IMR-90 (cell line): ENCODE results near the gene STX2. TPM values are rescaled to one million over a fixed set of nuclear protein-coding genes. Genes with fewer than 3 reads are reported as not detected.
A peak's percentile ranks its signal among the peaks of the same experiment; 100 is the strongest.

ENCODE experiments used
- ATAC-seq: fragments of 200-7000 bp; cut with Tn5 transposase; 2 replicates; pipeline ENCODE4 v1.9.1; 2020; ENCODE audit warnings: low read depth, mild to moderate bottlenecking, moderate library complexity
- BruUV-seq: library from RNA; stranded (reverse); fragments of 400-500 nt; replicated peaks from 2 replicates; lab custom pipeline; 2021; lab: Mats Ljungman, UMichigan
- CTCF ChIA-PET: fragments of 300-600 bp; formaldehyde crosslinking; extraction: SDS; loops from one replicate; lab custom pipeline; 2021; ENCODE audit warnings: antibody characterized with exemption; lab: Yijun Ruan, JAX
- POLR2A ChIA-PET: fragments of 300-600 bp; sonication (Branson Sonifier 250); formaldehyde crosslinking; loops from one replicate; lab custom pipeline; 2022; ENCODE audit warnings: antibody characterized with exemption; ENCODE audit not compliant: unreplicated experiment; lab: Charles Lee
- DNase-seq: peaks from one replicate; pipeline ENCODE4 v3.0.0; 2013
- H2AFZ ChIP-seq: replicated peaks from 2 replicates; pipeline ENCODE3; 2013; ENCODE audit warnings: low read length, mild to moderate bottlenecking; ENCODE audit not compliant: poor library complexity
- H2AK5ac ChIP-seq: 2 replicates; pipeline ENCODE4 v1.6.1; 2013; ENCODE audit warnings: low read depth, low read length, inconsistent platforms
- H2AK9ac ChIP-seq: replicated peaks from 2 replicates; pipeline ENCODE3; 2013; ENCODE audit warnings: mild to moderate bottlenecking, low read depth, low read length, moderate library complexity; ENCODE audit not compliant: poor library complexity
- H2BK120ac ChIP-seq: 2 replicates; pipeline ENCODE4 v1.6.1; 2013; ENCODE audit warnings: low read depth, low read length, inconsistent platforms
- H2BK15ac ChIP-seq: 3 replicates; pipeline ENCODE4 v1.6.1; 2013; ENCODE audit warnings: low read depth, low read length, inconsistent platforms
- H2BK20ac ChIP-seq: 2 replicates; pipeline ENCODE4 v1.6.1; 2013; ENCODE audit warnings: low read depth, mild to moderate bottlenecking, inconsistent platforms, low read length, moderate library complexity
- H2BK5ac ChIP-seq: 2 replicates; pipeline ENCODE4 v1.6.1; 2013; ENCODE audit warnings: mild to moderate bottlenecking, low read depth, low read length, inconsistent platforms; ENCODE audit not compliant: poor library complexity, severe bottlenecking
- H3K14ac ChIP-seq: replicated peaks from 2 replicates; pipeline ENCODE4 v1.6.1; 2013; ENCODE audit warnings: low read depth, low read length, inconsistent platforms
- H3K18ac ChIP-seq: 2 replicates; pipeline ENCODE4 v1.6.1; 2013; ENCODE audit warnings: low read depth, low read length, control low read depth
- H3K23ac ChIP-seq: 2 replicates; pipeline ENCODE4 v1.6.1; 2013; ENCODE audit warnings: low read depth, low read length, inconsistent platforms
- H3K27ac ChIP-seq: 2 replicates; pipeline ENCODE4 v1.5.1; 2013; ENCODE audit warnings: mild to moderate bottlenecking, control low read depth, low read length; ENCODE audit not compliant: insufficient read depth
- H3K27me3 ChIP-seq: 2 replicates; pipeline ENCODE4 v1.6.1; 2013; ENCODE audit warnings: low read length; ENCODE audit not compliant: control insufficient read depth, insufficient read depth
- H3K36me3 ChIP-seq: 2 replicates; pipeline ENCODE4 v1.6.1; 2013; ENCODE audit warnings: low read length, mixed read lengths; ENCODE audit not compliant: control insufficient read depth, insufficient read depth
- H3K4ac ChIP-seq: 2 replicates; pipeline ENCODE4 v1.6.1; 2013; ENCODE audit warnings: low read depth, low read length, inconsistent platforms
- H3K4me1 ChIP-seq: 2 replicates; pipeline ENCODE4 v1.6.1; 2013; ENCODE audit warnings: low read length, mixed read lengths; ENCODE audit not compliant: control insufficient read depth, insufficient read depth
- H3K4me2 ChIP-seq: 2 replicates; pipeline ENCODE4 v1.6.1; 2013; ENCODE audit warnings: low read depth, mild to moderate bottlenecking, control low read depth, low read length, moderate library complexity
- H3K4me3 ChIP-seq: 2 replicates; pipeline ENCODE4 v1.5.1; 2013; ENCODE audit warnings: low read depth, mild to moderate bottlenecking, control low read depth, low read length, moderate library complexity; ENCODE audit not compliant: insufficient read depth
- H3K56ac ChIP-seq: 2 replicates; pipeline ENCODE4 v1.6.1; 2013; ENCODE audit warnings: low read length, inconsistent platforms; ENCODE audit not compliant: insufficient read depth; ENCODE audit errors: extremely low read depth
- H3K79me1 ChIP-seq, 2 experiments: 2 replicates each; pipeline ENCODE4 v1.6.1; 2013; ENCODE audit warnings: low read length in 2 of 2, inconsistent platforms in 1 of 2, low read depth in 1 of 2
- H3K9ac ChIP-seq: 2 replicates; pipeline ENCODE4 v1.6.1; 2013; ENCODE audit warnings: low read depth, low read length, control low read depth
- H3K9me1 ChIP-seq: 2 replicates; pipeline ENCODE4 v1.6.1; 2013; ENCODE audit warnings: low read length, inconsistent platforms; ENCODE audit not compliant: insufficient read depth
- H3K9me3 ChIP-seq: 2 replicates; pipeline ENCODE4 v1.6.1; 2013; ENCODE audit warnings: low read length; ENCODE audit not compliant: control insufficient read depth, insufficient read depth
- H4K20me1 ChIP-seq: 2 replicates; pipeline ENCODE4 v1.6.1; 2013; ENCODE audit warnings: low read length, inconsistent platforms; ENCODE audit not compliant: insufficient read depth
- H4K5ac ChIP-seq: 2 replicates; pipeline ENCODE4 v1.6.1; 2013; ENCODE audit warnings: mild to moderate bottlenecking, low read depth, low read length, control low read depth
- H4K8ac ChIP-seq, 2 experiments: 2 replicates each; pipeline ENCODE4 v1.6.1; 2013; ENCODE audit warnings: low read depth in 2 of 2, low read length in 2 of 2, control low read depth in 1 of 2, inconsistent platforms in 1 of 2
- H4K91ac ChIP-seq: 2 replicates; pipeline ENCODE4 v1.6.1; 2013; ENCODE audit warnings: low read depth, low read length, inconsistent platforms; ENCODE audit not compliant: insufficient read depth
- CTCF ChIP-seq: conservative IDR thresholded peaks from 2 replicates; pipeline ENCODE4 v1.5.1; 2012; ENCODE audit warnings: mild to moderate bottlenecking, low read depth, low read length, improper control_type of control experiment
- POLR2A ChIP-seq: IDR thresholded peaks from 2 replicates; pipeline ENCODE4 v1.6.1; 2012; ENCODE audit warnings: mild to moderate bottlenecking, low read depth, low read length
- RAD21 ChIP-seq: IDR thresholded peaks from 2 replicates; pipeline ENCODE4 v1.6.1; 2012; ENCODE audit warnings: low read length, improper control_type of control experiment
- SMC3 ChIP-seq: fragments of 150-350 bp; IDR thresholded peaks from 2 replicates; pipeline ENCODE4 v1.6.1; 2016; ENCODE audit warnings: low read depth, mild to moderate bottlenecking, antibody characterized with exemption, low read length, moderate library complexity
- WGBS, 2 experiments: methylation state at CpG; one replicate each; pipeline versions ENCODE4 v1.1.5 to v1.1.7; 2013; ENCODE audit warnings: missing lambda C conversion rate in 2 of 2; ENCODE audit not compliant: insufficient read length in 1 of 2; ENCODE audit errors: extremely low coverage in 2 of 2; 5-methylcytosine and 5-hydroxymethylcytosine counted together
- dilution Hi-C: fragments of 300-500 bp; cut with HindIII; formaldehyde crosslinking; loops from one replicate; pipeline ENCODE4 v1.14.3; 2018; ENCODE audit warnings: low sequenced_read_pairs; ENCODE audit not compliant: unreplicated experiment
- in situ Hi-C: fragments of 300-500 bp; cut with MboI; formaldehyde crosslinking; loops from 3 replicates; pipeline ENCODE4 v1.14.3; 2019; ENCODE audit warnings: low sequenced_read_pairs, inconsistent platforms, mixed read lengths
- intact Hi-C: fragments of 100-400 bp; cut with micrococcal nuclease; formaldehyde crosslinking; loops from 2 replicates; pipeline ENCODE4 v1.10.0; 2022
- polyA plus RNA-seq, 3 experiments: library from polyadenylated mRNA; depleted of rRNA; stranded (reverse); fragments of >200 nt; gene quantifications; 2 replicates each; pipeline ENCODE4 v1.2.3, GENCODE V29; 2012; ENCODE audit warnings: low replicate concordance in 1 of 3
- total RNA-seq: library from RNA; depleted of rRNA; stranded (reverse); fragments of >200 nt; gene quantifications from 2 replicates; pipeline ENCODE4 v1.2.3, GENCODE V29; 2012

STX2 gene
- total and polyA plus RNA-seq, 2 of the 4 experiments (the other 2 are of a cell fraction), result 26.9 to 32.5 TPM

GRCh38 chr12:130747867-130748740, 90.9 kb downstream of the STX2 start:
- H3K79me1 ChIP-seq, result no peaks in the 10 kb centered on the region
- no peak overlapping the region for H3K23ac ChIP-seq
- no peak for TF ChIP-seq POLR2A
- TF ChIP-seq RAD21, result peak; percentile 68
- peak; percentile 41; the same call in 1 of the 2 replicates for TF ChIP-seq SMC3
- peak; percentile 73 for TF ChIP-seq CTCF
- BruUV-seq, result no TSS peak
- dilution Hi-C loops (no loop called here), intact Hi-C loops (no loop called here), in situ Hi-C loops (loop anchor here (25.0 kb wide), 2 partner anchors 711 to 1961 kb away; no protein-coding TSS in a partner anchor)
- no peak overlapping the region for H3K27ac ChIP-seq
- no peak overlapping the region for H3K14ac ChIP-seq
- CTCF ChIA-PET, result interaction anchor here (0.5 to 1.6 kb wide), 5 partner anchors 8 to 1069 kb away, joined by 3 to 7 read pairs (median 3); no protein-coding TSS in a partner anchor
- no peak overlapping the region for H3K9ac ChIP-seq
- peak; percentile 43 for DNase-seq
- ATAC-seq, result peak; percentile 99
- H3K9me3 ChIP-seq, result no peaks in the 10 kb centered on the region
- H3K4ac ChIP-seq, result no peak overlapping the region
- H3K9me1 ChIP-seq, result no peaks in the 10 kb centered on the region
- H2BK20ac ChIP-seq, result no peak overlapping the region
- no peak overlapping the region for H2BK5ac ChIP-seq
- no peaks in the 10 kb centered on the region for H3K27me3 ChIP-seq
- H3K4me3 ChIP-seq, result no peak overlapping the region
- no peak overlapping the region for H3K56ac ChIP-seq
- no peak overlapping the region for H2AFZ ChIP-seq
- H3K18ac ChIP-seq, result no peak overlapping the region
- no peak overlapping the region for H4K91ac ChIP-seq
- no peak overlapping the region for H3K4me2 ChIP-seq
- no peak overlapping the region for H2AK9ac ChIP-seq
- H4K5ac ChIP-seq, result no peak overlapping the region
- no peaks in the 10 kb centered on the region for H4K20me1 ChIP-seq
- WGBS, 2 experiments, result 8% methylated on average over 3 of the region's 13 CpGs; no CpG with 5 or more reads in 1 of the 2 experiments
- no peaks in the 10 kb centered on the region for H3K4me1 ChIP-seq
- H2BK120ac ChIP-seq, result no peak overlapping the region
- POLR2A ChIA-PET, result no interaction called here
- H2BK15ac ChIP-seq, result no peak overlapping the region
- H4K8ac ChIP-seq, result no peak overlapping the region
- H2AK5ac ChIP-seq, result no peak overlapping the region
- H3K36me3 ChIP-seq, result no peaks in the 10 kb centered on the region
